ENCODE measurements around the gene PIGU. TPM values are rescaled to one million over a fixed set of nuclear protein-coding genes. Genes with fewer than 3 reads are reported as not detected.

PIGU gene
- total and polyA plus RNA-seq, 2 of the 13 experiments (the other 11 are each of a cell fraction or from before 2014, with no cell fraction given): 45.5 to 231 TPM

DNA sequence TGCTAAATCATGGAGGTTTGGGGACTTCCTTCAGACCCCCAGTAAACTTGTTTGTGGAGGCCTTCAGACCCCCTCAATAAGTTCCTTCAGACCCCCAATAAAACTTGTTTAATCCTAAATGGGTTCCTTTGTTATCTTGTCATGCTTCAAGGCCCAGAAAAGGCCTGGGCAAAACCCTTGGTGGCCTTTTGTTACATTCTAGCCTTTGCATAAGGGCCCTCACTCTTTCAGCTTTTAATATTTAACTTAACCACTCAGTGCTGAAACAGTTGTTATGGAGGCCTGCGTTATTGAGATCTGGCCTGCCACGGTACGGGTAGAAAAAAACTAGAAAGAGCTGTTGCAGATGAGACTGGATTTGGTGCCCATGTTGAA is 165.0 kb downstream of the PIGU start (continued):
- TF ChIP-seq, protein P1, sequence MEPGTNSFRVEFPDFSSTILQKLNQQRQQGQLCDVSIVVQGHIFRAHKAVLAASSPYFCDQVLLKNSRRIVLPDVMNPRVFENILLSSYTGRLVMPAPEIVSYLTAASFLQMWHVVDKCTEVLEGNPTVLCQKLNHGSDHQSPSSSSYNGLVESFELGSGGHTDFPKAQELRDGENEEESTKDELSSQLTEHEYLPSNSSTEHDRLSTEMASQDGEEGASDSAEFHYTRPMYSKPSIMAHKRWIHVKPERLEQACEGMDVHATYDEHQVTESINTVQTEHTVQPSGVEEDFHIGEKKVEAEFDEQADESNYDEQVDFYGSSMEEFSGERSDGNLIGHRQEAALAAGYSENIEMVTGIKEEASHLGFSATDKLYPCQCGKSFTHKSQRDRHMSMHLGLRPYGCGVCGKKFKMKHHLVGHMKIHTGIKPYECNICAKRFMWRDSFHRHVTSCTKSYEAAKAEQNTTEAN (CRISPR knock-in tag; conservative IDR thresholded peaks at IDR 0.05): no peak
- TF ChIP-seq, protein P2, sequence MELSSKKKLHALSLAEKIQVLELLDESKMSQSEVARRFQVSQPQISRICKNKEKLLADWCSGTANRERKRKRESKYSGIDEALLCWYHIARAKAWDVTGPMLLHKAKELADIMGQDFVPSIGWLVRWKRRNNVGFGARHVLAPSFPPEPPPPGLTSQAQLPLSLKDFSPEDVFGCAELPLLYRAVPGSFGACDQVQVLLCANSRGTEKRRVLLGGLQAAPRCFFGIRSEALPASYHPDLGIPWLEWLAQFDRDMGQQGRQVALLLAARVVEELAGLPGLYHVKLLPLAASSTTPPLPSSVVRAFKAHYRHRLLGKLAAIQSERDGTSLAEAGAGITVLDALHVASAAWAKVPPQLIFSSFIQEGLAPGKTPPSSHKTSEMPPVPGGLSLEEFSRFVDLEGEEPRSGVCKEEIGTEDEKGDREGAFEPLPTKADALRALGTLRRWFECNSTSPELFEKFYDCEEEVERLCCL (CRISPR knock-in tag; IDR thresholded peaks at IDR 0.05; ENCODE audit: borderline replicate concordance): no peak
- TF ChIP-seq RARG (CRISPR knock-in tag; IDR thresholded peaks at IDR 0.05; ENCODE audit: low read depth) (no peak), ZNF816 (CRISPR knock-in tag; IDR thresholded peaks at IDR 0.05; ENCODE audit: borderline replicate concordance) (no peak), ZNF709 (CRISPR knock-in tag; IDR thresholded peaks at IDR 0.05) (no peak), NCOA5 (CRISPR knock-in tag; IDR thresholded peaks at IDR 0.05) (no peak), SMAD1 (CRISPR knock-in tag; IDR thresholded peaks at IDR 0.05; ENCODE audit: borderline replicate concordance, low read depth) (no peak), NFIC (IDR thresholded peaks at IDR 0.05; ENCODE audit: low read length) (no peak), HMGA1 (CRISPR knock-in tag; conservative IDR thresholded peaks at IDR 0.05) (no peak), ZNF350 (CRISPR knock-in tag; IDR thresholded peaks at IDR 0.05; ENCODE audit: borderline replicate concordance, low read depth) (no peak), ZNF558 (CRISPR knock-in tag; IDR thresholded peaks at IDR 0.05; ENCODE audit: borderline replicate concordance) (no peak), PRMT3 (CRISPR knock-in tag; IDR thresholded peaks at IDR 0.05; ENCODE audit: borderline replicate concordance, low read depth) (no peak), SMAD3 (CRISPR knock-in tag; IDR thresholded peaks at IDR 0.05) (no peak), ZNF724P (CRISPR knock-in tag; IDR thresholded peaks at IDR 0.05; ENCODE audit: borderline replicate concordance) (no peak)
- TF ChIP-seq, protein P3, sequence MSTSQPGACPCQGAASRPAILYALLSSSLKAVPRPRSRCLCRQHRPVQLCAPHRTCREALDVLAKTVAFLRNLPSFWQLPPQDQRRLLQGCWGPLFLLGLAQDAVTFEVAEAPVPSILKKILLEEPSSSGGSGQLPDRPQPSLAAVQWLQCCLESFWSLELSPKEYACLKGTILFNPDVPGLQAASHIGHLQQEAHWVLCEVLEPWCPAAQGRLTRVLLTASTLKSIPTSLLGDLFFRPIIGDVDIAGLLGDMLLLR (CRISPR knock-in tag; IDR thresholded peaks at IDR 0.05): no peak
- TF ChIP-seq, protein P4, sequence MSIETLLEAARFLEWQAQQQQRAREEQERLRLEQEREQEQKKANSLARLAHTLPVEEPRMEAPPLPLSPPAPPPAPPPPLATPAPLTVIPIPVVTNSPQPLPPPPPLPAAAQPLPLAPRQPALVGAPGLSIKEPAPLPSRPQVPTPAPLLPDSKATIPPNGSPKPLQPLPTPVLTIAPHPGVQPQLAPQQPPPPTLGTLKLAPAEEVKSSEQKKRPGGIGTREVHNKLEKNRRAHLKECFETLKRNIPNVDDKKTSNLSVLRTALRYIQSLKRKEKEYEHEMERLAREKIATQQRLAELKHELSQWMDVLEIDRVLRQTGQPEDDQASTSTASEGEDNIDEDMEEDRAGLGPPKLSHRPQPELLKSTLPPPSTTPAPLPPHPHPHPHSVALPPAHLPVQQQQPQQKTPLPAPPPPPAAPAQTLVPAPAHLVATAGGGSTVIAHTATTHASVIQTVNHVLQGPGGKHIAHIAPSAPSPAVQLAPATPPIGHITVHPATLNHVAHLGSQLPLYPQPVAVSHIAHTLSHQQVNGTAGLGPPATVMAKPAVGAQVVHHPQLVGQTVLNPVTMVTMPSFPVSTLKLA (IDR thresholded peaks at IDR 0.05): no peak
- TF ChIP-seq, protein P5, sequence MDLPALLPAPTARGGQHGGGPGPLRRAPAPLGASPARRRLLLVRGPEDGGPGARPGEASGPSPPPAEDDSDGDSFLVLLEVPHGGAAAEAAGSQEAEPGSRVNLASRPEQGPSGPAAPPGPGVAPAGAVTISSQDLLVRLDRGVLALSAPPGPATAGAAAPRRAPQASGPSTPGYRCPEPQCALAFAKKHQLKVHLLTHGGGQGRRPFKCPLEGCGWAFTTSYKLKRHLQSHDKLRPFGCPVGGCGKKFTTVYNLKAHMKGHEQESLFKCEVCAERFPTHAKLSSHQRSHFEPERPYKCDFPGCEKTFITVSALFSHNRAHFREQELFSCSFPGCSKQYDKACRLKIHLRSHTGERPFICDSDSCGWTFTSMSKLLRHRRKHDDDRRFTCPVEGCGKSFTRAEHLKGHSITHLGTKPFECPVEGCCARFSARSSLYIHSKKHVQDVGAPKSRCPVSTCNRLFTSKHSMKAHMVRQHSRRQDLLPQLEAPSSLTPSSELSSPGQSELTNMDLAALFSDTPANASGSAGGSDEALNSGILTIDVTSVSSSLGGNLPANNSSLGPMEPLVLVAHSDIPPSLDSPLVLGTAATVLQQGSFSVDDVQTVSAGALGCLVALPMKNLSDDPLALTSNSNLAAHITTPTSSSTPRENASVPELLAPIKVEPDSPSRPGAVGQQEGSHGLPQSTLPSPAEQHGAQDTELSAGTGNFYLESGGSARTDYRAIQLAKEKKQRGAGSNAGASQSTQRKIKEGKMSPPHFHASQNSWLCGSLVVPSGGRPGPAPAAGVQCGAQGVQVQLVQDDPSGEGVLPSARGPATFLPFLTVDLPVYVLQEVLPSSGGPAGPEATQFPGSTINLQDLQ (CRISPR knock-in tag; IDR thresholded peaks at IDR 0.05): no peak
- TF ChIP-seq, protein P6, sequence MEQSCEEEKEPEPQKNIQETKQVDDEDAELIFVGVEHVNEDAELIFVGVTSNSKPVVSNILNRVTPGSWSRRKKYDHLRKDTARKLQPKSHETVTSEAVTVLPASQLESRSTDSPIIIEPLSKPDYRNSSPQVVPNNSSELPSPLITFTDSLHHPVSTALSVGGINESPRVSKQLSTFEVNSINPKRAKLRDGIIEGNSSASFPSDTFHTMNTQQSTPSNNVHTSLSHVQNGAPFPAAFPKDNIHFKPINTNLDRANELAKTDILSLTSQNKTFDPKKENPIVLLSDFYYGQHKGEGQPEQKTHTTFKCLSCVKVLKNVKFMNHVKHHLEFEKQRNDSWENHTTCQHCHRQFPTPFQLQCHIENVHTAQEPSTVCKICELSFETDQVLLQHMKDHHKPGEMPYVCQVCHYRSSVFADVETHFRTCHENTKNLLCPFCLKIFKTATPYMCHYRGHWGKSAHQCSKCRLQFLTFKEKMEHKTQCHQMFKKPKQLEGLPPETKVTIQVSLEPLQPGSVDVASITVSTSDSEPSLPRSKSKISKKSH (CRISPR knock-in tag; IDR thresholded peaks at IDR 0.05; ENCODE audit: borderline replicate concordance): no peak
